ENCODE data around the gene RBBP8NL.

DNA sequence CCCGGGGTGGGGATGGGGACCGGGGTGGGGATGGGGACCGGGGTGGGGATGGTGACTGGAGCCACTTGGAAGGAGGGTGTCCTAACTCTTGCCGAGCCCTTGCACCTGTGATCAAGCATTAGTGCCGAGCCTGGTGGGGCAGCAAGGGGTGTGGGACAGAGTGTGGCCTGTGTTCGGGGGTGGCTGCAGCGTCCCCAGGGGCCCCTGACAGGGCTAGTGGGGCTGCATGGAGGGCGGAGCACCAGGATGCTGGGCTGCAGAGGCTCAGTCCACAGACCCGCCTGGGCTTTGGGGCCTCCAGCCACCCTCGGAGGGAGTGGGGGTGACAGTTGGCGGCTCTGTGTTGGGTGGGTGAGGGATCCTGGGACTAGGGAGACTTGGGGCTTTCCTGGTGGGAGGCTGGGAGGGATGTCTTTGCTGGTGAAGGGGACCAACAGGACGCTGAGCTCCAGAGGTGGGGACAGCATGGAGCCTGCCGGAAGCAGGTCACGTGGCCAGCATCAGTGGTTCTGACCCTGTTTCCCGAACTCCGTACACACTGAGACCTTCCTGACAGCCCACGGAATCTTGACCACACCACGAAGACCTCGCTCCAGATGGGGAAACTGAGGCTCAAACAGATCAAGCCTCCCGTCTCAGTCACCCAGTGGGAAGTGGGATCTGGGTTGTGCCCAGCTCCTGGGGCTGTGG, 4.6 kb downstream of the RBBP8NL start:
- TF ChIP-seq, protein P1, sequence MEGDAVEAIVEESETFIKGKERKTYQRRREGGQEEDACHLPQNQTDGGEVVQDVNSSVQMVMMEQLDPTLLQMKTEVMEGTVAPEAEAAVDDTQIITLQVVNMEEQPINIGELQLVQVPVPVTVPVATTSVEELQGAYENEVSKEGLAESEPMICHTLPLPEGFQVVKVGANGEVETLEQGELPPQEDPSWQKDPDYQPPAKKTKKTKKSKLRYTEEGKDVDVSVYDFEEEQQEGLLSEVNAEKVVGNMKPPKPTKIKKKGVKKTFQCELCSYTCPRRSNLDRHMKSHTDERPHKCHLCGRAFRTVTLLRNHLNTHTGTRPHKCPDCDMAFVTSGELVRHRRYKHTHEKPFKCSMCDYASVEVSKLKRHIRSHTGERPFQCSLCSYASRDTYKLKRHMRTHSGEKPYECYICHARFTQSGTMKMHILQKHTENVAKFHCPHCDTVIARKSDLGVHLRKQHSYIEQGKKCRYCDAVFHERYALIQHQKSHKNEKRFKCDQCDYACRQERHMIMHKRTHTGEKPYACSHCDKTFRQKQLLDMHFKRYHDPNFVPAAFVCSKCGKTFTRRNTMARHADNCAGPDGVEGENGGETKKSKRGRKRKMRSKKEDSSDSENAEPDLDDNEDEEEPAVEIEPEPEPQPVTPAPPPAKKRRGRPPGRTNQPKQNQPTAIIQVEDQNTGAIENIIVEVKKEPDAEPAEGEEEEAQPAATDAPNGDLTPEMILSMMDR (IDR thresholded peaks at IDR 0.05), result no peak
- TF ChIP-seq POLR2A (IDR thresholded peaks at IDR 0.05), result no peak

All from adrenal gland (tissue), 5 donors.